Measurements from ENCODE around the gene ZNF692. TPM values are rescaled to one million over a fixed set of nuclear protein-coding genes. Genes with fewer than 3 reads are reported as not detected.

The ZNF692 gene
- total RNA-seq, 4 donors from 2014 or later, result 41.8 to 100 (median 64.6) TPM

- peak; percentile 93 for DNase-seq
- peaks cover 38 to 48% (median 42%) of the 10 kb centered on the region in 4 donors for H3K4me1 ChIP-seq
- peak; percentile 51 to 81 (median 66) for TF ChIP-seq CTCF (IDR thresholded peaks at IDR 0.05)
- TF ChIP-seq EP300 (IDR thresholded peaks at IDR 0.05; ENCODE audit: low read depth), result no peak
- TF ChIP-seq POLR2AphosphoS5 (IDR thresholded peaks at IDR 0.05), result peak; percentile 27 to 91 (median 86)
- TF ChIP-seq POLR2A (IDR thresholded peaks at IDR 0.05), result peak; percentile 81
- intact Hi-C loops (cut with DNase I; ENCODE audit: low total_unique reads) (no loop called here), in situ Hi-C loops (cut with MboI; ENCODE audit: low pct_ligation_motif_present in 1 of 4, low pct_unique_long_range_greater_than_20kb in 1 of 4, low sequenced_read_pairs in 3 of 4) (no loop called here)
- no peaks in the 10 kb centered on the region for H3K9me3 ChIP-seq
- peak within 1 kb of the TSS; percentile 91 to 99 (median 95) for H3K27ac ChIP-seq
- WGBS, 2 donors (ENCODE audit: low coverage in 1 of 2), result 1% methylated on average over 20 to 56 of the region's 56 CpGs
- H3K36me3 ChIP-seq, result no peaks in the 10 kb centered on the region
- H3K4me3 ChIP-seq, result peak within 1 kb of the TSS; percentile 67 to 96 (median 78)
- no peaks in the 10 kb centered on the region for H3K27me3 ChIP-seq
Observed at GRCh38 chr1:248825909-248826760, 32.8 kb downstream of the ZNF692 start, which contains the start of gene SH3BP5L. SH3BP5L (minus strand) TSS chr1:248825915; CDS start chr1:248824935, 980 bp downstream.

DNA sequence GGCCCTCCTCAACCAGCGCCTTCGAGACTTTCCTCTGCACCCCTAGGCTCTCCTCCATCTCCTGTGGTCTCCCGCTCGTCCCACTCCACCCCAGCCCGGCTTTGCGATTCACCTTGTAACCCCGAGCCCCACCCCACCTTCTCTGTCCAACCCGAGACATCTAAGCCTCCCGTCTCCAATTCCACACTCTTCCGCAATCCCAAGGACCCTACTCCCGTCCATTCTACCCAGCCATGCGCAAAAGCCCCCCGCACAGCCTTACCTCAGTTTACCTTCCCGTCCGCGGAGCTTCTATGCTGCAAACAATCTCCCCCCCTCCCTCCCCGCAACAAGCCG is 33.3 kb downstream of the ZNF692 start:
- intact Hi-C loops (cut with DNase I; ENCODE audit: low total_unique reads), result no loop called here
- no peaks in the 10 kb centered on the region for H3K27me3 ChIP-seq
- no peak for DNase-seq
- no peaks in the 10 kb centered on the region for H3K9me3 ChIP-seq
- peaks cover 0 to under 1% (median 0%) of the 10 kb centered on the region in 4 donors for H3K36me3 ChIP-seq
- TF ChIP-seq POLR2A (IDR thresholded peaks at IDR 0.05) (no peak), EP300 (IDR thresholded peaks at IDR 0.05; ENCODE audit: low read depth) (no peak), POLR2AphosphoS5 (IDR thresholded peaks at IDR 0.05) (no peak), CTCF (IDR thresholded peaks at IDR 0.05) (no peak)
- in situ Hi-C loops (cut with MboI; ENCODE audit: low pct_ligation_motif_present in 1 of 4, low pct_unique_long_range_greater_than_20kb in 1 of 4, low sequenced_read_pairs in 3 of 4), result no loop called here
- WGBS, 2 donors (ENCODE audit: low coverage in 1 of 2), result 0 to 1% methylated on average over 12 to 18 of the region's 18 CpGs
- peak overlapping the region; percentile 67 to 96 (median 78) for H3K4me3 ChIP-seq
- H3K27ac ChIP-seq, result peak overlapping the region; percentile 91 to 99 (median 95)
- peaks cover 38 to 52% (median 43%) of the 10 kb centered on the region in 4 donors for H3K4me1 ChIP-seq

GRCh38 chr1:248825136-248825535 is 33.7 kb downstream of the ZNF692 start:
- 0 to 26% methylated on average over 3 to 10 of the region's 10 CpGs for WGBS, 2 donors (ENCODE audit: low coverage in 1 of 2)
- DNase-seq, result no peak
- no peaks in the 10 kb centered on the region for H3K27me3 ChIP-seq
- peak overlapping the region; percentile 91 to 99 (median 95) for H3K27ac ChIP-seq
- H3K9me3 ChIP-seq, result no peaks in the 10 kb centered on the region
- intact Hi-C loops (cut with DNase I; ENCODE audit: low total_unique reads) (no loop called here), in situ Hi-C loops (cut with MboI; ENCODE audit: low pct_ligation_motif_present in 1 of 4, low pct_unique_long_range_greater_than_20kb in 1 of 4, low sequenced_read_pairs in 3 of 4) (no loop called here)
- H3K4me3 ChIP-seq, result peak overlapping the region; percentile 67 to 96 (median 78)
- H3K4me1 ChIP-seq, result peaks cover 38 to 52% (median 43%) of the 10 kb centered on the region in 4 donors
- H3K36me3 ChIP-seq, result peaks cover 0 to 5% (median 0%) of the 10 kb centered on the region in 4 donors
- no peak for TF ChIP-seq EP300 (IDR thresholded peaks at IDR 0.05; ENCODE audit: low read depth)
- TF ChIP-seq POLR2AphosphoS5 (IDR thresholded peaks at IDR 0.05), result no peak
- no peak for TF ChIP-seq POLR2A (IDR thresholded peaks at IDR 0.05)
- no peak for TF ChIP-seq CTCF (IDR thresholded peaks at IDR 0.05)

DNA sequence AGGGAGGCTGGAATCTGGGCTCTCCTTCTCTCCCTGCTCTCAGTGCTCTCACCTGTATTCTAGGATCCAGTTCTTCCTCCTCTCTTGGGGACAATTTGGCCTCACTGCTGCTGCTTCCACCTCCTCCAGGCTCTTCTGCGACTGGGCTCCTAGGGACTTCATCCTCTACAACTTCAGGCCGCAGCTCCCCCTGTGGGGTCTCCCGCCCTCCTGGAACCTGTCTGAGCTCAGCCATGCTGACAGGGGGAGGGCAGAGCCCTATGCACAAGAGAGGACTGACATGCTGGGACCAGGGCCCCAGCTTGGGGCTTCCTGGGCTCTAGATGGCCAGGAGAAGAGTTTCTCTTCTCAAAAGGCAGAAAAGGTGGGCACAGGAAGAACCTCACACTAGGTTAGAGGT is 34.2 kb downstream of the ZNF692 start:
- Histone ChIP-seq H3K9me3 (no peaks in the 10 kb centered on the region), H3K27ac (peak overlapping the region in 3 of 4 donors; percentile 94 to 99 (median 96)), H3K27me3 (no peaks in the 10 kb centered on the region), H3K4me3 (peak overlapping the region in 3 of 4 donors; percentile 67 to 81 (median 76)), H3K36me3 (peaks cover 0 to 8% (median 0%) of the 10 kb centered on the region in 4 donors), H3K4me1 (peaks cover 38 to 52% (median 43%) of the 10 kb centered on the region in 4 donors)
- no peak for TF ChIP-seq POLR2A (IDR thresholded peaks at IDR 0.05)
- TF ChIP-seq CTCF (IDR thresholded peaks at IDR 0.05), result no peak
- no peak for TF ChIP-seq EP300 (IDR thresholded peaks at IDR 0.05; ENCODE audit: low read depth)
- no peak for TF ChIP-seq POLR2AphosphoS5 (IDR thresholded peaks at IDR 0.05)
- intact Hi-C loops (cut with DNase I; ENCODE audit: low total_unique reads), result no loop called here
- 83 to 96% methylated on average over 1 to 3 of the region's 3 CpGs for WGBS, 2 donors (ENCODE audit: low coverage in 1 of 2)
- no peak for DNase-seq
- in situ Hi-C loops (cut with MboI; ENCODE audit: low pct_ligation_motif_present in 1 of 4, low pct_unique_long_range_greater_than_20kb in 1 of 4, low sequenced_read_pairs in 3 of 4), result no loop called here

Data from transverse colon (tissue), 4 donors.